HepG2 (cell line): ENCODE results near the gene HOXA5. TPM values are rescaled to one million over a fixed set of nuclear protein-coding genes. Genes with fewer than 3 reads are reported as not detected.

Source experiments
- ATAC-seq: fragments of 200-7000 bp; cut with Tn5 transposase; 3 replicates; pipeline ENCODE4 v1.9.1; 2020; ENCODE audit warnings: mild to moderate bottlenecking, moderate library complexity
- BruUV-seq: library from RNA; stranded (reverse); fragments of 400-500 nt; replicated peaks from 2 replicates; lab custom pipeline; 2021; lab: Mats Ljungman, UMichigan
- CTCF ChIA-PET: fragments of 300-600 bp; formaldehyde crosslinking; extraction: SDS; loops from one replicate; lab custom pipeline; 2021; ENCODE audit warnings: low total read pairs, inconsistent platforms, low intra/inter-chr PET ratio; lab: Yijun Ruan, JAX
- POLR2A ChIA-PET: fragments of 350-600 bp; sonication (Branson Sonifier 250); formaldehyde crosslinking; loops from one replicate; lab custom pipeline; 2020; ENCODE audit warnings: antibody characterized with exemption, inconsistent platforms; lab: Yijun Ruan, JAX
- DNase-seq: peaks from one replicate; pipeline ENCODE4 v3.0.0-alpha.2; 2015; ENCODE audit warnings: low spot score
- FAIRE-seq: peaks from 3 replicates; lab custom pipeline; 2011; peaks lifted over from hg19 to GRCh38; lab: Jason Lieb, UNC
- H2AFZ ChIP-seq: one replicate; pipeline ENCODE4 v1.6.1; 2011; ENCODE audit warnings: low read length, inconsistent platforms
- H3K27ac ChIP-seq: fragments of 300-600 bp; 3 replicates; pipeline ENCODE4 v1.8.0; 2011; ENCODE audit warnings: mixed run types, mild to moderate bottlenecking, mixed read lengths, low read length, inconsistent platforms; ENCODE audit not compliant: insufficient read depth; ENCODE audit errors: extremely low read length
- H3K27me3 ChIP-seq, 2 experiments: fragments of 200-600 bp in 1 of 2; 2 replicates in 1 of 2; 3 replicates in 1 of 2; pipeline versions ENCODE4 v1.6.0 to v1.8.0; 2011; ENCODE audit warnings: low read length in 2 of 2, mild to moderate bottlenecking in 2 of 2, moderate library complexity in 2 of 2, inconsistent platforms in 1 of 2; ENCODE audit not compliant: insufficient read depth in 2 of 2, control insufficient read depth in 1 of 2
- H3K36me3 ChIP-seq, 2 experiments: fragments of 200-600 bp in 1 of 2; replicated peaks in 1 of 2; 2 replicates in 1 of 2; 3 replicates in 1 of 2; pipeline versions ENCODE4 v1.5.1 to v1.8.0; 2011; ENCODE audit warnings: low read length in 2 of 2, inconsistent platforms in 1 of 2; ENCODE audit not compliant: insufficient read depth in 2 of 2, control insufficient read depth in 1 of 2
- H3K4me1 ChIP-seq: 2 replicates; pipeline ENCODE4 v1.5.1; 2012; ENCODE audit warnings: low read length, inconsistent platforms; ENCODE audit not compliant: insufficient read depth
- H3K4me2 ChIP-seq: 2 replicates; pipeline ENCODE4 v1.6.0; 2011; ENCODE audit warnings: low read depth, low read length, inconsistent platforms
- H3K4me3 ChIP-seq, 3 experiments: fragments of 200-600 bp in 1 of 3; sonication (generic), shearing (Covaris generic) in 1 of 3; replicated peaks in 1 of 3; 2 replicates each; pipeline ENCODE4 v1.5.1; 2011 to 2016; ENCODE audit warnings: low read length in 3 of 3, inconsistent platforms in 2 of 3, low read depth in 2 of 3, mild to moderate bottlenecking in 2 of 3, control low read depth in 1 of 3, mixed read lengths in 1 of 3; ENCODE audit not compliant: insufficient read depth in 1 of 3
- H3K79me2 ChIP-seq: one replicate; pipeline ENCODE4 v1.6.1; 2011; ENCODE audit warnings: low read length, inconsistent platforms; ENCODE audit not compliant: insufficient read depth
- H3K9ac ChIP-seq: 2 replicates; pipeline ENCODE4 v1.6.0; 2011; ENCODE audit warnings: mild to moderate bottlenecking, low read depth, low read length, inconsistent platforms; ENCODE audit not compliant: insufficient read depth
- H3K9me3 ChIP-seq: 2 replicates; pipeline ENCODE4 v1.5.1; 2012; ENCODE audit warnings: mild to moderate bottlenecking, low read length
- H4K20me1 ChIP-seq: 2 replicates; pipeline ENCODE4 v1.6.0; 2011; ENCODE audit warnings: inconsistent platforms, mild to moderate bottlenecking, low read length, moderate library complexity; ENCODE audit not compliant: insufficient read depth
- FOXA3 ChIP-seq: IDR thresholded peaks from 2 replicates; pipeline ENCODE4 v1.6.1; 2016; ENCODE audit warnings: missing genetic modification reagents, missing compliant biosample characterization
- KLF12 ChIP-seq: sonication (generic); formaldehyde crosslinking; IDR thresholded peaks from 2 replicates; pipeline ENCODE4 v1.4.0; 2020; ENCODE audit warnings: missing genetic modification reagents, borderline replicate concordance
- KMT2A ChIP-seq: sonication (generic); formaldehyde crosslinking; IDR thresholded peaks from 2 replicates; pipeline ENCODE4 v1.4.0; 2020; ENCODE audit warnings: missing genetic modification reagents
- NPAS2 ChIP-seq: sonication (generic); formaldehyde crosslinking; IDR thresholded peaks from 2 replicates; pipeline ENCODE4 v1.8.0; 2022; ENCODE audit warnings: mild to moderate bottlenecking, missing genetic modification reagents, borderline replicate concordance
- PHF20 ChIP-seq: sonication (generic); formaldehyde crosslinking; IDR thresholded peaks from 2 replicates; pipeline ENCODE4 v1.5.0; 2020; ENCODE audit warnings: mild to moderate bottlenecking, missing genetic modification reagents
- RARG ChIP-seq: sonication (generic); formaldehyde crosslinking; IDR thresholded peaks from 2 replicates; pipeline ENCODE4 v1.4.0; 2020; ENCODE audit warnings: low read depth, mild to moderate bottlenecking, missing genetic modification reagents
- RFX1 ChIP-seq: fragments of 450-650 bp; IDR thresholded peaks from 2 replicates; pipeline ENCODE4 v1.6.1; 2017
- RNF2 ChIP-seq: fragments of 450-650 bp; conservative IDR thresholded peaks from 2 replicates; pipeline ENCODE4 v1.6.1; 2016; ENCODE audit warnings: low read depth
- SP5 ChIP-seq: IDR thresholded peaks from 2 replicates; pipeline ENCODE4 v1.6.1; 2016; ENCODE audit warnings: low read depth, borderline replicate concordance
- THYN1 ChIP-seq: sonication (generic); formaldehyde crosslinking; IDR thresholded peaks from 2 replicates; pipeline ENCODE4 v1.8.1; 2023; ENCODE audit warnings: low read depth, mild to moderate bottlenecking, moderate library complexity, missing genetic modification reagents, borderline replicate concordance
- TOE1 ChIP-seq: sonication (generic); formaldehyde crosslinking; IDR thresholded peaks from 2 replicates; pipeline ENCODE4 v1.4.0; 2020; ENCODE audit warnings: mild to moderate bottlenecking, missing genetic modification reagents
- ZNF124 ChIP-seq: sonication (generic); formaldehyde crosslinking; IDR thresholded peaks from 2 replicates; pipeline ENCODE4 v1.4.0; 2020; ENCODE audit warnings: missing genetic modification reagents
- ZNF30 ChIP-seq: sonication (generic); formaldehyde crosslinking; IDR thresholded peaks from 2 replicates; pipeline ENCODE4 v1.5.0; 2020; ENCODE audit warnings: mild to moderate bottlenecking, missing genetic modification reagents
- ZNF451 ChIP-seq: sonication (generic); formaldehyde crosslinking; IDR thresholded peaks from 2 replicates; pipeline ENCODE4 v1.5.0; 2020; ENCODE audit warnings: mild to moderate bottlenecking, missing genetic modification reagents
- WGBS: methylation state at CpG from one replicate; pipeline ENCODE4 v1.1.6; 2017; ENCODE audit warnings: low lambda C conversion rate; 5-methylcytosine and 5-hydroxymethylcytosine counted together
- in situ Hi-C: cut with HindIII; loops from 2 replicates; pipeline ENCODE4 v1.10.0; 2017; ENCODE audit warnings: low pct_unique_long_range_greater_than_20kb; ENCODE audit not compliant: extremely low pct_ligation_motif_present
- intact Hi-C: fragments of 100-400 bp; cut with micrococcal nuclease; formaldehyde crosslinking; loops from one replicate; pipeline ENCODE4 v1.10.0; 2022; ENCODE audit not compliant: unreplicated experiment
- polyA plus RNA-seq, 8 experiments: library from polyadenylated mRNA; depleted of rRNA in 3 of 8; stranded (reverse) in 7 of 8; unstranded in 1 of 8; fragments of >200 nt; fragmentation: Illumina TruSeq in 4 of 8; extraction: Trizol in 4 of 8; gene quantifications; 2 replicates each; pipeline versions ENCODE4 v1.2.1 to v1.2.3, GENCODE V29; 2011 to 2016; ENCODE audit warnings: low read depth in 4 of 8, missing spikeins in 1 of 8, mixed read lengths in 1 of 8; ENCODE audit not compliant: insufficient read depth in 1 of 8
- total RNA-seq, 5 experiments: library from RNA; depleted of rRNA; stranded (reverse); fragments of >200 nt; fragmentation: Illumina TruSeq; extraction: Trizol; gene quantifications; 2 replicates each; pipeline ENCODE4 v1.2.3, GENCODE V29; 2016; ENCODE audit warnings: low read depth in 1 of 5
- TF ChIP-seq, protein P1 (sequence below): sonication (generic); formaldehyde crosslinking; IDR thresholded peaks from 2 replicates; pipeline ENCODE4 v1.9.0; 2022; ENCODE audit warnings: low read depth, missing genetic modification reagents
- TF ChIP-seq, protein P2 (sequence below): sonication (generic); formaldehyde crosslinking; IDR thresholded peaks from 2 replicates; pipeline ENCODE4 v1.8.0; 2022; ENCODE audit warnings: mild to moderate bottlenecking, missing genetic modification reagents

The HOXA5 gene
- total and polyA plus RNA-seq, 2 of the 13 experiments (the other 11 are each of a cell fraction or from before 2014, with no cell fraction given) = 3.2 to 3.6 TPM

DNA sequence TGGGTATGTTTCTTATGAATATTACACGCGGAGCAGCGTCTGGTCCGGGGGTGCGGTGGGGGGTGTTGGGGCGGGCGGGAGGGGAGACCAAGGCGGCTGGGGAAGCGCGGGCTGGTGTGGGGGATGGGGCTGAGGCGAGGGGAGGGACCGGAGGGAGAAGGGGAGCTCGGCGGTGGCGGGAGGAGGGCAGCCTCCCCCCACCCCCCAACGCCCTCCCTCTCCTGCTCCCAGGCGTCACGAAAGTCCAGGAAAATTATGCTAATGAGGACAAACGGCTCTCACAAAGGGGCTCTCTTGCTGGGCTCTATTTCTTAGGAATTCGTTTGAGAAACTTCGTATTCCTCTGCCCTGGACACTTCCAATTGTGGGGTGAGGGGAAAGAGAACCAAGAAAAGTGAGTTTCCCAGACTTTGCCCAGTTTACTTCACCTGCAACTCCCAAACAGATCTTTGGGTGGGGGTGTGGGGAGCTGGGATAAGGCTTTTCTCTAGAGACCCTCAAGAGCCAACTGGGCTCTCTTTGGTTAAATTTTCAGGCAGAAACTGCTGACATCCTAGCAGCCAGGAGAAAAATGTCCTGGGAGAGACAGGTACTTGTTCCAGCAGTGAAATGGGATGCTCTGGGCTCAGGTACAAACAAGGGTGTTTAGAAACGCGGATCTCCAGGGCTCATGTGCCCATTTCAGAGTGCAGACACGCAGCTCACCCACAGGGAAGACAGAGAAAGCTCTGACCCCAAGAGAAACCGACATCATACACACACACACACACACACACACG, 29.3 kb downstream of the HOXA5 start:
- no peak overlapping the region for H3K9ac ChIP-seq
- intact Hi-C loops (no loop called here), in situ Hi-C loops (no loop called here)
- no peak for ATAC-seq
- H3K9me3 ChIP-seq = no peaks in the 10 kb centered on the region
- peaks cover 12% of the 10 kb centered on the region; the same call in 1 of the 2 replicates for H4K20me1 ChIP-seq
- no peak overlapping the region for H3K27ac ChIP-seq
- ChIA-PET CTCF (no interaction called here), POLR2A (no interaction called here)
- no peak for FAIRE-seq
- 95% methylated on average over 25 of the region's 26 CpGs for WGBS
- no peak for DNase-seq
- no TSS peak for BruUV-seq
- no peak overlapping the region for H3K4me3 ChIP-seq
- peaks cover 2 to 8% of the 10 kb centered on the region in 2 experiments; a peak in 3 of 5 replicates for H3K36me3 ChIP-seq
- no peaks in the 10 kb centered on the region for H3K27me3 ChIP-seq
- peaks cover 27% of the 10 kb centered on the region for H3K4me1 ChIP-seq
- no peak for TF ChIP-seq ZNF451 (CRISPR knock-in tag)
- no peak for TF ChIP-seq ZNF30 (CRISPR knock-in tag)
- no peak for TF ChIP-seq RFX1
- TF ChIP-seq, protein P1, sequence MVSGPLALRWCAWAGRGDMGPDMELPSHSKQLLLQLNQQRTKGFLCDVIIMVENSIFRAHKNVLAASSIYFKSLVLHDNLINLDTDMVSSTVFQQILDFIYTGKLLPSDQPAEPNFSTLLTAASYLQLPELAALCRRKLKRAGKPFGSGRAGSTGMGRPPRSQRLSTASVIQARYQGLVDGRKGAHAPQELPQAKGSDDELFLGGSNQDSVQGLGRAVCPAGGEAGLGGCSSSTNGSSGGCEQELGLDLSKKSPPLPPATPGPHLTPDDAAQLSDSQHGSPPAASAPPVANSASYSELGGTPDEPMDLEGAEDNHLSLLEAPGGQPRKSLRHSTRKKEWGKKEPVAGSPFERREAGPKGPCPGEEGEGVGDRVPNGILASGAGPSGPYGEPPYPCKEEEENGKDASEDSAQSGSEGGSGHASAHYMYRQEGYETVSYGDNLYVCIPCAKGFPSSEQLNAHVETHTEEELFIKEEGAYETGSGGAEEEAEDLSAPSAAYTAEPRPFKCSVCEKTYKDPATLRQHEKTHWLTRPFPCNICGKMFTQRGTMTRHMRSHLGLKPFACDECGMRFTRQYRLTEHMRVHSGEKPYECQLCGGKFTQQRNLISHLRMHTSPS (CRISPR knock-in tag) = no peak
- TF ChIP-seq RARG (CRISPR knock-in tag) = no peak
- TF ChIP-seq KMT2A (CRISPR knock-in tag) = no peak
- no peak for TF ChIP-seq THYN1 (CRISPR knock-in tag)
- TF ChIP-seq FOXA3 = no peak
- no peak for TF ChIP-seq SP5 (CRISPR knock-in tag)
- TF ChIP-seq, protein P2, sequence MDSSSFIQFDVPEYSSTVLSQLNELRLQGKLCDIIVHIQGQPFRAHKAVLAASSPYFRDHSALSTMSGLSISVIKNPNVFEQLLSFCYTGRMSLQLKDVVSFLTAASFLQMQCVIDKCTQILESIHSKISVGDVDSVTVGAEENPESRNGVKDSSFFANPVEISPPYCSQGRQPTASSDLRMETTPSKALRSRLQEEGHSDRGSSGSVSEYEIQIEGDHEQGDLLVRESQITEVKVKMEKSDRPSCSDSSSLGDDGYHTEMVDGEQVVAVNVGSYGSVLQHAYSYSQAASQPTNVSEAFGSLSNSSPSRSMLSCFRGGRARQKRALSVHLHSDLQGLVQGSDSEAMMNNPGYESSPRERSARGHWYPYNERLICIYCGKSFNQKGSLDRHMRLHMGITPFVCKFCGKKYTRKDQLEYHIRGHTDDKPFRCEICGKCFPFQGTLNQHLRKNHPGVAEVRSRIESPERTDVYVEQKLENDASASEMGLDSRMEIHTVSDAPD (CRISPR knock-in tag) = no peak
- TF ChIP-seq NPAS2 (CRISPR knock-in tag) = no peak
- no peak for TF ChIP-seq PHF20 (CRISPR knock-in tag)
- TF ChIP-seq KLF12 = no peak
- TF ChIP-seq RNF2 = no peak
- no peak for TF ChIP-seq TOE1 (CRISPR knock-in tag)
- TF ChIP-seq ZNF124 (CRISPR knock-in tag) = no peak
- H3K4me2 ChIP-seq = no peak overlapping the region
- peaks cover 26% of the 10 kb centered on the region for H3K79me2 ChIP-seq
- no peak overlapping the region for H2AFZ ChIP-seq
